Stimulated activated CD8-positive, alpha-beta memory T cell treated with anti-CD3 and anti-CD28 coated beads, Interleukin-7, amount 100 ng/mL, for 24 hours (primary cell): ENCODE data around the gene BTNL2.
"Not testable (repeated sequence)": the region's sequence is repeated elsewhere in the genome, so short reads cannot be mapped to it uniquely, and the experiment has no call there.

ENCODE experiments used
- DNase-seq: peaks from one replicate; pipeline ENCODE4 v3.0.0-alpha.2; 2020; ENCODE audit warnings: low read depth

Gene BTNL2

DNA sequence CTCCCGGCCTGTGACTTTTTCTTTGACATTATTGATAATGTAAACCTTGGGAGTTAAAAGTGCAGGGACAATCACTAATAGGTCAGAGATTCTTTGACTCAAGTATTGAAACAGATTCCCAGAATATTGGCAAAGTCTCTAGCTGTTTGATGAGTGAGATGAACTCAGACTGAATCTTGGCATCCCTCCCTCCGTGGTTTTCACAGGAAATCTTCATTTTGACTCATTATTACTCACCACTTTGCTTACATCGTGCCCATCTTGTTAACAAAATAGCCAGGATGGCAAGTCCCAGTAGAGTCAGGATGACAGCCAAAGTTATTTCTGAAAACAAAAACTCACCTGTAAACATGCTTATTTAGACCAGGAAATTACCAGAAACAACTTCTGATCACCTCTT lies 37.3 kb downstream of the BTNL2 start:
- DNase-seq: no peak

DNA sequence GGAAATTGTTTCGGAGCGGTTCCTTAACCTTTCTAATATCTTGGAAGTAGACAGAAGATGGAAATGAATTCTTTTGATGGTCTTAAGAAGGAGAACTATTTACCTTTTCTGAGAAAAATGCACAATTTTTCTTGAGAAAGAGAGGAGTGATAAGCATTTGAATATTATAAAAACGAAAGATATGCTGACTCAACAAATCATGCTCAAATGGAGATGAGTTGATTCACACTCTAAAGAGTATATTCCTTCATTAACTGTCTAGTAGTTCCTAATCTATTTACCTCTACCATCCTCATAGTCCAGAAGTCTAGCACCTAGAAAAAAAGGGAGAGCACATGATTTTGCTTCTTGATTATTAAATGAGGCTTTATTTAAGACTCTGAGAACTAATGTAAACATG lies 39.3 kb downstream of the BTNL2 start:
- DNase-seq: no peak

DNA sequence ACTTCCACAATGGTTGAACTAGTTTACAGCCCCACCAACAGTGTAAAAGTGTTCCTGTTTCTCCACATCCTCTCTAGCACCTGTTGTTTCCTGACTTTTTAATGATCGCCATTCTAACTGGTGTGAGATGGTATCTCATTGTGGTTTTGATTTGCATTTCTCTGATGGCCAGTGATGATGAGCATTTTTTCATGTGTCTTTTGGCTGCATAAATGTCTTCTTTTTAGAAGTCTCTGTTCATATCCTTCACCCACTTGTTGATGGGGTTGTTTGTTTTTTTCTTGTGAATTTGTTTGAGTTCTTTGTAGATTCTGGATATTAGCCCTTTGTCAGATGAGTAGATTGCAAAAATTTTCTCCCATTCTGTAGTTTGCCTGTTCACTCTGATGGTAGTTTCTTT lies 47.8 kb downstream of the BTNL2 start:
- not testable (repeated sequence) for DNase-seq

DNA sequence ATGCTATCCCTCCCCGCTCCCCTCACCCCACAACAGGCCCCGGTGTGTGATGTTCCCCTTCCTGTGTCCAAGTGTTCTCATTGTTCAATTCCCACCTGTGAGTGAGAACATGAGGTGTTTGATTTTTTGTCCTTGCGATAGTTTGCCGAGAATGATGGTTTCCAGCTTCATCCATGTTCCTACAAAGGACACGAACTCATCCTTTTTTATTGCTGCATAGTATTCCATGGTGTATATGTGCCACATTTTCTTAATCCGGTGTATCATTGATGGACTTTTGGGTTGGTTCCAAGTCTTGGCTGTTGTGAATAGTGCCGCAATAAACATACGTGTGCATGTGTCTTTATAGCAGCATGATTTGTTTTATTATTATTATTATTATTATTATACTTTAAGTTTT lies 48.4 kb downstream of the BTNL2 start:
- DNase-seq: not testable (repeated sequence)

DNA sequence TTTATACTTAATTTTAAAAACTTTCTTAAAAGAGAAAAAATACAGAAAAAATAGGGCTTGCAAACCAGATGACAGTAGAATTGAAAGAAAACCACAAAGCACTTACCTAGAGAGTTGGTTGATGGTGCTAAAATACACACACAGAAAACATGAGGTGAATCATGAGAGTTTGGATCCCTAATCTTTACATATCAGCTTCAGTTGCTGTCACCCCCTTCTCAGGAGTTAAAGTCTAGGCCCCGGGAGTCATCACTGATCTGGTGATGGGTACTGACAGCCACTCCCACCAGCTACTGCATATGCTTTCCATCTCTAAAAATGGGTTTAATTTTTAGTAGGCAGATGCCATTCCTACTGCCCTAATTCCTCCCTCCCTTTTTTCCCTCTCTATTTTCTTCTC lies 52.0 kb downstream of the BTNL2 start:
- no peak for DNase-seq

DNA sequence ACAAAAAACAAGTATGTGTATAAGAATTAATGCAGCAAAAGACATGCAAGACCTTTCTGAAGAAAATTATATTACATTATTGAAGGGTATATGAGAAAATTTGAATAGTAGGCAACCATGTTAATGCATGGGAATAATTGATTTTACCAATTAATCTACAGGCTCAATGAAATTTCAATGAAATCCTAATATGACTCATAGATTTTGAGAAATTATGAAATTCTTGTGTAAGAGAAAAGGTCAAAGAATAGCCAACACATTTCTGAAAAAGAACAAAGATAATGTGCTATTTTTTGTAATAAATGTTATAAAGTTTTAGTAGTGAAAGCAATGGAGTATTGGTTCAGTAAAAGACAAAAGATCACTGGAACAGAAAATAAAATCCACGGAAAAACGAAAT lies 53.6 kb downstream of the BTNL2 start:
- DNase-seq: no peak
